HepG2 (cell line): Measurements from ENCODE around the gene UEVLD. TPM values are rescaled to one million over a fixed set of nuclear protein-coding genes. Genes with fewer than 3 reads are reported as not detected.

Experiments used
- ARHGAP35 ChIP-seq: sonication (generic); formaldehyde crosslinking; IDR thresholded peaks from 2 replicates; pipeline ENCODE4 v1.9.0; 2022; ENCODE audit warnings: mild to moderate bottlenecking, inconsistent platforms, moderate library complexity, missing genetic modification reagents, borderline replicate concordance
- CREB1 ChIP-seq, 2 experiments: fragments of 450-650 bp in 1 of 2; IDR thresholded peaks; 2 replicates each; pipeline ENCODE4 v1.6.1; 2016 to 2017; ENCODE audit warnings: control low read depth in 1 of 2, mild to moderate bottlenecking in 1 of 2, missing compliant biosample characterization in 1 of 2, missing genetic modification characterization in 1 of 2
- GLMP ChIP-seq: sonication (generic); formaldehyde crosslinking; IDR thresholded peaks from 2 replicates; pipeline ENCODE4 v1.9.0; 2021; ENCODE audit warnings: missing genetic modification reagents, mild to moderate bottlenecking, borderline replicate concordance
- HCFC1 ChIP-seq: fragments of 150-350 bp; IDR thresholded peaks from 2 replicates; pipeline ENCODE4 v1.6.1; 2014; ENCODE audit warnings: low read depth, low read length
- NCOA2 ChIP-seq: sonication (generic); formaldehyde crosslinking; IDR thresholded peaks from 2 replicates; pipeline ENCODE4 v1.8.0; 2022; ENCODE audit warnings: inconsistent platforms
- NFIB ChIP-seq: sonication (generic); formaldehyde crosslinking; IDR thresholded peaks from 2 replicates; pipeline ENCODE4 v1.9.0; 2021; ENCODE audit warnings: missing genetic modification reagents, mild to moderate bottlenecking, borderline replicate concordance
- NRL ChIP-seq: sonication (generic); formaldehyde crosslinking; IDR thresholded peaks from 2 replicates; pipeline ENCODE4 v1.5.0; 2020; ENCODE audit warnings: missing genetic modification reagents, mild to moderate bottlenecking, moderate library complexity, borderline replicate concordance
- RAD21 ChIP-seq: fragments of 450-650 bp; formaldehyde crosslinking; IDR thresholded peaks from 2 replicates; pipeline ENCODE4 v1.5.0; 2020; ENCODE audit warnings: mild to moderate bottlenecking
- RCOR2 ChIP-seq: IDR thresholded peaks from 2 replicates; pipeline ENCODE4 v1.6.1; 2016; ENCODE audit warnings: missing biosample characterization, missing genetic modification reagents
- RFXAP ChIP-seq: sonication (generic); formaldehyde crosslinking; IDR thresholded peaks from 2 replicates; pipeline ENCODE4 v1.4.0; 2020; ENCODE audit warnings: missing genetic modification reagents, borderline replicate concordance
- SP4 ChIP-seq: sonication (generic); formaldehyde crosslinking; IDR thresholded peaks from 2 replicates; pipeline ENCODE4 v1.8.1; 2023; ENCODE audit warnings: mild to moderate bottlenecking, missing genetic modification reagents
- SPEN ChIP-seq: sonication (generic); formaldehyde crosslinking; IDR thresholded peaks from 2 replicates; pipeline ENCODE4 v1.5.1; 2020; ENCODE audit warnings: low read depth, mild to moderate bottlenecking, missing genetic modification reagents
- ZFP36 ChIP-seq: fragments of 150-350 bp; IDR thresholded peaks from 2 replicates; pipeline ENCODE4 v1.6.1; 2018; ENCODE audit warnings: borderline replicate concordance, low read length, low read depth; ENCODE audit not compliant: partially characterized antibody
- ZFY ChIP-seq: sonication (generic); formaldehyde crosslinking; IDR thresholded peaks from 2 replicates; pipeline ENCODE4 v1.4.0; 2020; ENCODE audit warnings: missing genetic modification reagents
- ZNF12 ChIP-seq: sonication (generic); formaldehyde crosslinking; IDR thresholded peaks from 2 replicates; pipeline ENCODE4 v1.5.0; 2020; ENCODE audit warnings: missing genetic modification reagents
- ZNF224 ChIP-seq: sonication (generic); formaldehyde crosslinking; IDR thresholded peaks from 2 replicates; pipeline ENCODE4 v1.5.0; 2020; ENCODE audit warnings: mild to moderate bottlenecking, missing genetic modification reagents
- ZNF251 ChIP-seq: sonication (generic); formaldehyde crosslinking; IDR thresholded peaks from 2 replicates; pipeline ENCODE4 v1.9.0; 2021; ENCODE audit warnings: mild to moderate bottlenecking, missing genetic modification reagents
- ZNF331 ChIP-seq: sonication (generic); formaldehyde crosslinking; IDR thresholded peaks from 2 replicates; pipeline ENCODE4 v1.4.0; 2020; ENCODE audit warnings: missing genetic modification reagents
- ZNF446 ChIP-seq: sonication (generic); formaldehyde crosslinking; IDR thresholded peaks from 2 replicates; pipeline ENCODE4 v1.5.0; 2020; ENCODE audit warnings: mild to moderate bottlenecking, missing genetic modification reagents
- ZNF567 ChIP-seq: sonication (generic); formaldehyde crosslinking; IDR thresholded peaks from 2 replicates; pipeline ENCODE4 v1.8.1; 2023; ENCODE audit warnings: mild to moderate bottlenecking, missing genetic modification reagents, borderline replicate concordance
- ZNF619 ChIP-seq: sonication (generic); formaldehyde crosslinking; IDR thresholded peaks from 2 replicates; pipeline ENCODE4 v1.4.0; 2020; ENCODE audit warnings: mild to moderate bottlenecking, missing genetic modification reagents
- ZNF878 ChIP-seq: sonication (generic); formaldehyde crosslinking; IDR thresholded peaks from 2 replicates; pipeline ENCODE4 v1.8.1; 2023; ENCODE audit warnings: mild to moderate bottlenecking, missing genetic modification reagents, moderate library complexity
- ZSCAN5A ChIP-seq: sonication (generic); formaldehyde crosslinking; IDR thresholded peaks from 2 replicates; pipeline ENCODE4 v1.8.0; 2022; ENCODE audit warnings: mild to moderate bottlenecking, missing genetic modification reagents, borderline replicate concordance
- polyA plus RNA-seq, 8 experiments: library from polyadenylated mRNA; depleted of rRNA in 3 of 8; stranded (reverse) in 7 of 8; unstranded in 1 of 8; fragments of >200 nt; fragmentation: Illumina TruSeq in 4 of 8; extraction: Trizol in 4 of 8; gene quantifications; 2 replicates each; pipeline versions ENCODE4 v1.2.1 to v1.2.3, GENCODE V29; 2011 to 2016; ENCODE audit warnings: low read depth in 4 of 8, missing spikeins in 1 of 8, mixed read lengths in 1 of 8; ENCODE audit not compliant: insufficient read depth in 1 of 8
- total RNA-seq, 5 experiments: library from RNA; depleted of rRNA; stranded (reverse); fragments of >200 nt; fragmentation: Illumina TruSeq; extraction: Trizol; gene quantifications; 2 replicates each; pipeline ENCODE4 v1.2.3, GENCODE V29; 2016; ENCODE audit warnings: low read depth in 1 of 5
- TF ChIP-seq, protein P1 (sequence below): sonication (generic); formaldehyde crosslinking; IDR thresholded peaks from 2 replicates; pipeline ENCODE4 v1.4.0; 2020; ENCODE audit warnings: missing genetic modification reagents
- TF ChIP-seq, protein P2 (sequence below): sonication (generic); formaldehyde crosslinking; IDR thresholded peaks from 2 replicates; pipeline ENCODE4 v1.4.0; 2020; ENCODE audit warnings: mild to moderate bottlenecking, missing genetic modification reagents
- TF ChIP-seq, protein P3 (sequence below): sonication (generic); formaldehyde crosslinking; IDR thresholded peaks from 2 replicates; pipeline ENCODE4 v1.4.0; 2020; ENCODE audit warnings: missing genetic modification reagents

Gene UEVLD
- total and polyA plus RNA-seq, 2 of the 13 experiments (the other 11 are each of a cell fraction or from before 2014, with no cell fraction given) = 5.7 to 13.7 TPM

DNA sequence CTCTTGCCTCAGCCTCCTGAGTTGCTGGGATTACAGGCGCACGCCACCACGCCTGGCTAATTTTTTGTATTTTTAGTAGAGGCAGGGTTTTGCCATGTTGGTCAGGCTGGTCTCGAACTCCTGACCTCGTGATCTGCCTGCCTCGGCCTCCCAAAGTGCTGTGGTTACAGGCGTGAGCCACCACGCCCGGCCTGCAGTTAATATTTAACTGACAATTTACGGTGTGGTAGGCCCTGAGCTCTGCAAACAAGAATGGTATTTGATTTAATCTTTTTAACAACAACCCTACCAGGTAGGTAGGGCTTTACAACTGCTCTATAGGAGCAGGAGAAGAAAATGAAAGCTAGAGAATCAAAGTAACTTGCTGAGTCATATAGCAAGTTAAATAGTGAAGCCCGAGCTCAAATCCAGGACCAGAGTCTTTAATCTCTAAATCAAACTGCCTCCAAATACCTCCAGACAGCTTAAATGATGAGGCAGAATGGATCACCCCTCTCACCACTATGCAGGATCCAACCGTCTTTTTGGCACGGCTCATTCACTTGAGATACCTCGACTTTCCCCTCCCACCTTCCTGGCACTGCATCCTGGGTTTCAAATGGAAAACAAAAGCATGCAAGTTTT lies 9.4 kb downstream of the UEVLD start (continued):
- TF ChIP-seq ZNF446 (no peak), ZFP36 (no peak), ZNF567 (CRISPR knock-in tag) (no peak), RAD21 (CRISPR knock-in tag) (no peak), SP4 (CRISPR knock-in tag) (no peak), ZFY (CRISPR knock-in tag) (peak; percentile 45; the same call in 1 of the 2 replicates), GLMP (CRISPR knock-in tag) (no peak), ZNF619 (CRISPR knock-in tag) (no peak), ZNF878 (CRISPR knock-in tag) (no peak), ZNF224 (CRISPR knock-in tag) (no peak), ZNF251 (no peak), RCOR2 (CRISPR knock-in tag) (peak; percentile 99), SPEN (CRISPR knock-in tag) (no peak), ARHGAP35 (CRISPR knock-in tag) (no peak), RFXAP (peak; percentile 21; the same call in 1 of the 2 replicates), NFIB (no peak), ZSCAN5A (CRISPR knock-in tag) (peak; percentile 81; the same call in 1 of the 2 replicates), NCOA2 (0 out of 2 replicates have a peak, but pooled peaks have one; percentile 12), HCFC1 (no peak), NRL (CRISPR knock-in tag) (no peak), CREB1 (IDR thresholded peaks at IDR 0.05) (no peak), CREB1 (CRISPR knock-in tag; IDR thresholded peaks at IDR 0.05) (peak; percentile 59; the same call in 1 of the 2 replicates), ZNF331 (CRISPR knock-in tag) (peak; percentile 55; the same call in 1 of the 2 replicates), ZNF12 (CRISPR knock-in tag) (no peak)
- TF ChIP-seq, protein P1, sequence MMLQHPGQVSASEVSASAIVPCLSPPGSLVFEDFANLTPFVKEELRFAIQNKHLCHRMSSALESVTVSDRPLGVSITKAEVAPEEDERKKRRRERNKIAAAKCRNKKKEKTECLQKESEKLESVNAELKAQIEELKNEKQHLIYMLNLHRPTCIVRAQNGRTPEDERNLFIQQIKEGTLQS (CRISPR knock-in tag) = no peak
- TF ChIP-seq, protein P2, sequence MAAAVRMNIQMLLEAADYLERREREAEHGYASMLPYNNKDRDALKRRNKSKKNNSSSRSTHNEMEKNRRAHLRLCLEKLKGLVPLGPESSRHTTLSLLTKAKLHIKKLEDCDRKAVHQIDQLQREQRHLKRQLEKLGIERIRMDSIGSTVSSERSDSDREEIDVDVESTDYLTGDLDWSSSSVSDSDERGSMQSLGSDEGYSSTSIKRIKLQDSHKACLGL (CRISPR knock-in tag) = no peak
- TF ChIP-seq, protein P3, sequence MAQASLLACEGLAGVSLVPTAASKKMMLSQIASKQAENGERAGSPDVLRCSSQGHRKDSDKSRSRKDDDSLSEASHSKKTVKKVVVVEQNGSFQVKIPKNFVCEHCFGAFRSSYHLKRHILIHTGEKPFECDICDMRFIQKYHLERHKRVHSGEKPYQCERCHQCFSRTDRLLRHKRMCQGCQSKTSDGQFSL (CRISPR knock-in tag) = no peak
